ENCODE data around the gene SPOCK1. TPM values are rescaled to one million over a fixed set of nuclear protein-coding genes. Genes with fewer than 3 reads are reported as not detected.

The SPOCK1 gene
- total RNA-seq, 1 donor from 2014 or later, result 81.2 TPM

- intact Hi-C loops (cut with DNase I), result loop anchor here (10.0 kb wide), 1 partner anchor 299 kb away; no protein-coding TSS in a partner anchor
- Histone ChIP-seq H3K27ac (no peak overlapping the region), H3K27me3 (no peaks in the 10 kb centered on the region), H3K4me3 (no peak overlapping the region), H3K9me3 (no peaks in the 10 kb centered on the region), H3K36me3 (no peaks in the 10 kb centered on the region), H3K4me1 (peaks cover 6 to 16% of the 10 kb centered on the region in 2 donors)
- TF ChIP-seq CTCF (IDR thresholded peaks at IDR 0.05), result no peak
- DNase-seq (ENCODE audit: low spot score in 2 of 2), result no peak
Measured at GRCh38 chr5:137315534-137316345, 183.4 kb downstream of the SPOCK1 start.

- Histone ChIP-seq H3K27me3 (no peaks in the 10 kb centered on the region), H3K9me3 (no peaks in the 10 kb centered on the region), H3K27ac (no peak overlapping the region), H3K4me1 (peaks cover 6 to 20% of the 10 kb centered on the region in 2 donors), H3K4me3 (no peak overlapping the region), H3K36me3 (no peaks in the 10 kb centered on the region)
- intact Hi-C loops (cut with DNase I), result loop anchor here (10.0 kb wide), 1 partner anchor 300 kb away; no protein-coding TSS in a partner anchor
- DNase-seq (ENCODE audit: low spot score in 2 of 2), result no peak
- TF ChIP-seq CTCF (IDR thresholded peaks at IDR 0.05), result no peak
Measured at GRCh38 chr5:137315109-137315508, 184.0 kb downstream of the SPOCK1 start.

- Histone ChIP-seq H3K27me3 (no peaks in the 10 kb centered on the region), H3K36me3 (no peaks in the 10 kb centered on the region), H3K4me3 (no peak overlapping the region), H3K9me3 (no peaks in the 10 kb centered on the region), H3K27ac (no peak overlapping the region), H3K4me1 (peaks cover 6 to 28% of the 10 kb centered on the region in 2 donors)
- intact Hi-C loops (cut with DNase I), result loop anchor here (5.0 to 10.0 kb wide), 4 partner anchors 111 to 301 kb away; no protein-coding TSS in a partner anchor
- no peak for TF ChIP-seq CTCF (IDR thresholded peaks at IDR 0.05)
- no peak for DNase-seq (ENCODE audit: low spot score in 2 of 2)
Measured at GRCh38 chr5:137313526-137314175, 185.5 kb downstream of the SPOCK1 start.

GRCh38 chr5:137312011-137312410 lies 187.1 kb downstream of the SPOCK1 start:
- H3K9me3 ChIP-seq, result no peaks in the 10 kb centered on the region
- DNase-seq (ENCODE audit: low spot score in 2 of 2), result no peak
- H3K4me3 ChIP-seq, result no peak overlapping the region
- no peaks in the 10 kb centered on the region for H3K27me3 ChIP-seq
- H3K36me3 ChIP-seq, result no peaks in the 10 kb centered on the region
- peaks cover 3 to 25% of the 10 kb centered on the region in 2 donors for H3K4me1 ChIP-seq
- TF ChIP-seq CTCF (IDR thresholded peaks at IDR 0.05), result no peak
- H3K27ac ChIP-seq, result no peak overlapping the region
- intact Hi-C loops (cut with DNase I), result loop anchor here (5.0 to 10.0 kb wide), 4 partner anchors 110 to 303 kb away; no protein-coding TSS in a partner anchor

- H3K36me3 ChIP-seq, result no peaks in the 10 kb centered on the region
- no peaks in the 10 kb centered on the region for H3K27me3 ChIP-seq
- intact Hi-C loops (cut with DNase I), result loop anchor here (5.0 to 10.0 kb wide), 4 partner anchors 108 to 305 kb away; no protein-coding TSS in a partner anchor
- peak in 1 of 2 donors; percentile 65 for DNase-seq (ENCODE audit: low spot score in 2 of 2)
- peak overlapping the region; percentile 0 to 34 for H3K27ac ChIP-seq
- TF ChIP-seq CTCF (IDR thresholded peaks at IDR 0.05), result no peak
- H3K4me3 ChIP-seq, result no peak overlapping the region
- peaks cover 0 to 14% of the 10 kb centered on the region in 2 donors for H3K4me1 ChIP-seq
- no peaks in the 10 kb centered on the region for H3K9me3 ChIP-seq
Measured at GRCh38 chr5:137310051-137310730, 188.9 kb downstream of the SPOCK1 start.

Measured in ascending aorta (tissue), 2 donors.